Activated CD4-positive, alpha-beta T cell treated with anti-CD3 and anti-CD28 coated beads for 48 hours (primary cell): ENCODE measurements around the gene GPR15.
A peak's percentile ranks its signal among the peaks of the same experiment; 100 is the strongest.

Source experiments
- DNase-seq: peaks from one replicate; pipeline ENCODE4 v3.0.0-alpha.2; 2020

GPR15 gene

GRCh38 chr3:98532275-98532637, 478 bp downstream of the GPR15 start:
- no peak for DNase-seq

- DNase-seq: no peak
Measured at GRCh38 chr3:98532709-98533571, 1.2 kb downstream of the GPR15 start.

DNA sequence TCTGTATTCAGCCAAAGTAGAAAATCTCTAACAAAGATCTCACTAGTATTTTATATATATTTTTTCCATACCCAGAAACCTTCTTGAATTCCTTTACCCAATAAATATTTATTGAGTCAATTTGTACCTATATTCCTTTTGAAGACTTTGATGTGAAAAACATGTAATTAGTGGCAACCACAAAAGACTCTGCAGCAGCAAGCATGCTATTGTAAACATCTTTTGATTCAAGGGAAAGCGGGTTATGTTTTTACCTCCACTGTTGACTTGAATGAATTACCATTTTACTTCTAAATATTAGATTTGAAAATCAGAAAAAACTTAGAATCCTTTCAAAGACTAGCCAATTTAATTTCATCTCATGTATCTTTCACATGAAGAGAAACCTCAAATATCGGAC, 2.4 kb downstream of the GPR15 start:
- no peak for DNase-seq

GRCh38 chr3:98534734-98535133, 3.0 kb downstream of the GPR15 start:
- DNase-seq: no peak

DNA sequence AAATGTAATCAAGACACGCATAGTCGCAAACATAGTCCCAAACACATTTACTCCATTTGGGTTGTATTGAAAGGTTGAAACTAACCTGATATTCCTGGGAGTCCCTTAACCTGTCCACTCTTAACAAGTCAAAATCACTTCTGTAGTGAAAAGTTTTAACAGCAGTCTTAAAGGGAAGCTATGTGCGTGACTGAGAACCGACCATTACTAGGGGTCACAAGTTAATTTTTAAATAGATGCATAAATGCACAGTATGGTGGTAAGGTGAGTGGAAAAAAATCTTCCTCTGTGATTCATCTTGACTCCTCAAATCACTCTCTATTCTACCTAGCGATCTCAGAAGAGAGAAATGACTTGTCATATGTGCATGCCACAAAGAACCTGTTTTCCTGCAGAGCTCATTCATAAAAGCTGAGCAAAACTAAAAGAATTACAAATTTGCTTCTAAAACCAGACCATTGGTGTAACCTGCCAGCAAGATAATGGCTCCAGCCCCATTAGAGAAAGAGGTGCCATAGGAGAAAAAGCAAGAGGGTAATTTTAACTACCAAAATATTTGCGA, 4.8 kb downstream of the GPR15 start:
- no peak for DNase-seq

DNA sequence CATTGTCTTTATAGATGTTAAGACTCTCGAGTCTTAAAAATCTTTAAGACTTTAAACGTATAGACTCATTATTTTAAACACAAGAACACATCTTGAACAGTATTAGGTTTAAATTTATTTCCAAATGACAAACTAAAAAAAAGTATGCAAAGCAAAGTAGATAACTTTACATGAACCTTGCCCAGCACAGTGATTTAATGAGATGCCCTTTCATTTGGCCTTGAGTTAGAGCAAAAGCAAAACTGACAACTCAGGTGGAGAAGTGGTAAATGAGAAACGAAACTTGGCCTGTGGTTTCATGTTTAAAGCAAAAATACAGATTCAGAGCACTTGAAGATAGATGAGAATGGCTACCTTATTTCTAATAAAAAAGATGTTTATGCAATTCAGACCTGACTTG, 8.6 kb downstream of the GPR15 start:
- no peak for DNase-seq

GRCh38 chr3:98541695-98542094, 9.9 kb downstream of the GPR15 start:
- DNase-seq: no peak

DNA sequence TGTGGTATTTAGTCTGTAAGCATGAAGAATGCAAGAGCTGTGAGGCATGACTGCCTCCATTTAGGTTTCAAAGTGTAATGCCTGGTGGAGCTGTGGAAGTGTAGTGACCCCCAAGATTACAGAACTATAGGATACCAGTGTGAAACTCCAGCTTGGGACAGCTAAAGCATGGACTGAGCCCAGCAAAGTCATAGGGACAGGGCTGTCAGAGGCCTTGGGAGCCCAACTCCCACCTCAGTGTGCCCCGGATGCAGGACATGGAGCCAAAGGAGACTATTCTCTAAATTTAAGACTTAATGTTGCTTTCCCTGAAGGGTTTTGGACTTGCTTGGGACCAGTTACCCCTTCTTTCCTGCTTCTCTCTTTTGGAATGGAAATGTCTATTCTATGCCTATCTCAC, 10.8 kb downstream of the GPR15 start:
- DNase-seq: no peak

- no peak for DNase-seq
Measured at GRCh38 chr3:98545940-98546339, 14.2 kb downstream of the GPR15 start.

GRCh38 chr3:98548544-98548943, 16.8 kb downstream of the GPR15 start:
- DNase-seq: no peak

DNA sequence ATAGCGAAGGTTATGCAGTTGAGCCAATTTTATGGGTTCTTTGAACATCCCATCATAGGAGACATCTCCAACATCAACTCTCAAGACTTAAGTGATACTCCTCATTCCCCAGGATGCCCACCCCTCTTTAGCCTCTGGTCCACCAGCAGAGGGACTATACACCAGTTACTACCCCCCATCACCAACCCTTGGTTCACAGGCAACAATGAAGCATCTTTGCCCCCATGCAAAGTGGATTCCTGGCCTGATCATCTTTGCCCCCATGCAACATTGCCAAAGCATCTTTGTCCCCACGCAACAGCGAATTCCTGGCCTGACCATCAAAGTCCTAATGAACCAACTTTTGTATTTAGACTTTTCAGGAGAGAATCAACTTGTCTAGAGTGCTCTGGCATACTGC, 19.1 kb downstream of the GPR15 start:
- DNase-seq: no peak

GRCh38 chr3:98551236-98551635, 19.5 kb downstream of the GPR15 start:
- no peak for DNase-seq

DNA sequence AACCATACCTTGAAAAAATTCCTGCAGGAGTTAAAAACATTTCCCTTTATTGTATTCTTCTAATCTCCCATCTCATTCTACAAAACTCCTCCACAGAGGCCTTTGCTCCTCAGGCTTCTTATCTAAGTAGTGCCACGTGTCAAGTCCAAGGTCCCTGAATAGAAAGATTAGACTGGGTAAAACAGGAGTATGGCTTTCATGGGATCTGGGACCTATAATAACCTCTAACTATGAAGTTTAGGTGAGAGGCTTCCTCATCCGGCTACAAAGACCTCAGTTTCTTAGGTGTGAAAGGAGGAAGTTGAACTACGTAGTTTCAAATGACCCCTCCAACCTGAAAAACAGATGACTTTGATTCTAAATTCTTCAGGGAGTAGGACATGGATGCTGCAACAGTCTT, 20.0 kb downstream of the GPR15 start:
- DNase-seq: no peak

GRCh38 chr3:98552232-98553020, 20.6 kb downstream of the GPR15 start:
- no peak for DNase-seq

DNA sequence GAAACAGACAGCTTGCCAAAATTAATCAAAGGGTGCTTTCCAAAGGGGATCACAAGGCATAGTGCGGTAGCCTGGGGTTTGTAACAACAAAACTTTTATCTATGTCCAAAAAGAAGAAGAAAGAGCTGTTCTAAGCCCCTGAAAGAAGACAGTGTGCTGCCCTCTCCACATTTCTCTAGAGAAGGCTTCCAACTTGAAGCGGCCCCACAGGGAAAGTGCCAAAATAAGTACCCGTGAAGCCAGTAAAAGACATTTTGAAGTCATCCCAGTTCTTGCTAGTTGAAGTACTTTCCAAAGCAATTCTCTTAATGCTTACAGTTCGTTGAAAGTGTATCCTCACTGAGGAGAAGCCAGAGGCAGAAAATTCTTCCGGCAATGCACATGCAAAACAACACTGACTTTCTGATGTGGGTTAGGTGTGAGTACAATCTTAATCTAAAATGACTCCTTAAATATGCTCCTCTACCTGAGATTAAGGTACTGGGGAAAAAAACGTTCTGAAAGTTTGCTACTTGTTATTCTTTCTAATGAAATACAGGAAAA, 21.3 kb downstream of the GPR15 start:
- DNase-seq: no peak

DNA sequence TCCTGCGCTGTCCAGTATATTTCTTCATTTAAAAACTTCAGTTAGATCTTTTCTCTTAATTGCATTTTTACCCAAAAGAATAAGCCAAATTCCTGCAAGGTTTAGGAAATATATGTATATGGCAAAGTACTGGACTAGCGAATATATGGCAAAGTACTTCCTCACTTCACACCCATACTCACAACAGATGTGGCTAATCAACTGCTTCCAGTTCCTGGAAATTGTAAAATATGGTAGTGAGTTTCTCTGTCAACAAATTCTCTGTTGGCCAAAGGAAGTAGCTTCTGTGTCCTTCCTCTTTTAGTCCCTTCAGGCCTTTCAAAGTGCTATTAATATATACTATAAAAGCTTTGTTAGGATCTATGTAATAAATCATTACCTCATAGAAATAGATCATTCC, 22.0 kb downstream of the GPR15 start:
- no peak for DNase-seq

DNA sequence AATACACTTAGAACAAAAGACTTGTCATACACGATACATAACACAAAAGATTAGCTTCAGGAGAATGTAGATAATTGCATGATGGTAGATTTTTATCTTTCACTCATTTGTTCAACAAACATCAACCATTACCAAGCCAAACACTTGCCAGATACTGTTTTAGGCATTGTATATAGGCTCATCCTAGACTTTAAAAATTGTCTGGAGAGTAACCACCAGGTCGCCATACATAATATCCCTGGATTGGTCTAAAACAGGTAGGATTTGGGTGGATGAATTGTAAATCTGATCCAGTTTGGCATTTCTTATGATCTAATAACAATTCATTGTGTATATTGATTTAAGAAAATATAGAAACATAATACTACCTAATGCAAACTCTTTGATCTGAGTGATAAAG, 22.8 kb downstream of the GPR15 start:
- DNase-seq: no peak

GRCh38 chr3:98555025-98555379, 23.2 kb downstream of the GPR15 start:
- DNase-seq: no peak

DNA sequence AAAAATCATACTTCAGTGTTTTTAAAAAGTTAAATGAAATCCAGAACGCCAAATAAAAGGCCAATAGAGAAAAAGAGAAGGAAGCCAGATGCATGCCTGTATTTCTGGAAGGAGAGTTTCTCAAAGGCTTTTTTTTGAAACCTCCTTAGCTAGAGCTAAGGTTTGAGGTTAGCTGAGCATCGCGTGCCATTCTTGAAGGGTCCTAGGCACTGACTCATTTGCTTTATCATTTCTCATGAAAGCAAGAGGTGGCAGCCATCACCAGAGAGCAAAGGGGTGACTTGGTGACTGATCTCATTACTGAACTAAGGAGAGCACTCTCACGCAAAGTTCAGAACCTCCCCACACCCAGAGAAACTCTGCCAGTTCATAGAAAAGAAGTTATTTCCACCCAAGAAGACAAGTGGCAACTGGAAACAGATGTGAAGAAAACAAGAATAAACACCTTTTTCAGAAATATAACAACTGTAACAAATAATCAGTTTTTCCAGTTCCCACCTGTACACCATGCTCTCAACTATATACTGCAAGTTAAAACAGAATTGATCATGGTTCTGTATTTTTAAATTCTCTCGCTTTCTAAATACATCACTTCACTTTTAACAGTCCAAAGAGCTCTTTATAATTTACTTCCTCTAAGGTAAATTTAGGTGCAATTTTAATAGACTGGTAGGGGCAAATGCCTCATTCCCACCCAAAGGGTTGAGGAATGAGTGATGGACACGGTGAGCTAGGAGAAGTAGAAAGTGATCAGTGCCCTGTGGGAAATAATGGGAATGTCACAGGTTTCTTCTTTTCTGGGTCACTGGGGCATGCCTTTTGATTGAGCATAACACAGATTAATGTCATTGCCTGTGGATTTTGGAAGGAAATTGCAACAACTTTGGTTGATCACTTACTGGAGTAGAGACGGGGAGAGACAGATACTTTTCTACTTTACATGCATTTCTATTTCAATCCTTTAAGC, 24.7 kb downstream of the GPR15 start:
- peak; percentile 84 for DNase-seq

DNA sequence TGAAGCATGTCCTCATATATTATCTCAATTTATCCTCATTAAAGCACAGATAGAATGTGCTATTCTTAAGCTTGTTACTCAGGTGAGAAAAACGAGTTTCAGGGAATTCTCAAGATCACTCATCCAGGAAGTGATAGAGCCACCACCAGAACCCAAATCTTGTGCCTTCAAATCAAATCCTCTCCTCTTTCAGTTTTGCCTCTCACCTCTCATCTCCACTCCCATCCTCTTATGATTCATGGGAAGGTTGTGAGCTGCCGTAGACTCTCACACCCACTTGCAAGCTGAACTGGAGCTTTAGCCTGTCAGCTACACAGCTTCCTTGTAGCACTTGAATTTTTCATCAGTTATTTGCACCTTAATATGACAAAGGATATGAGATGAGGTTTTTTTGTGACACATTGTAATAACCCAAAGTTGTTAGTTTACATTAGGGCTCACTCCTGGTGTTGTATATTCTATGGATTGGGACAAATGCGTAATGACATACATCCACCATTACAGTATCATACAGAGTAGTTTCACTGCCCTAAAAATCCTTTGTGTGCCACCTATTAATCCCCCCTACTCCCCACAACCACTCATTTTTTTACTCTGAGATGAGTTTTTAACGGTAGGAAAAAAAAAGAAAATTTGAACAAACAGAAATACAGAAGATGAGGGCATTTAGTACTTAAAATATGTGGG, 25.7 kb downstream of the GPR15 start:
- DNase-seq: peak; percentile 68

- DNase-seq: no peak
Measured at GRCh38 chr3:98558100-98558827, 26.5 kb downstream of the GPR15 start.
